BLaER1 (cell line): Measurements from ENCODE around the gene ENG.
"Not testable (repeated sequence)": the region's sequence is repeated elsewhere in the genome, so short reads cannot be mapped to it uniquely, and the experiment has no call there.

Source experiments
- H3K27ac ChIP-seq: shearing (Covaris generic); formaldehyde crosslinking; 2 replicates; pipeline ENCODE4 v1.8.1; 2022
- H3K27me3 ChIP-seq: shearing (Covaris generic); formaldehyde crosslinking; 2 replicates; pipeline ENCODE4 v1.8.1; 2022
- H3K36me3 ChIP-seq: shearing (Covaris generic); formaldehyde crosslinking; 2 replicates; pipeline ENCODE4 v1.8.1; 2022
- H3K4me1 ChIP-seq: shearing (Covaris generic); formaldehyde crosslinking; 2 replicates; pipeline ENCODE4 v1.8.1; 2022
- H3K4me2 ChIP-seq: shearing (Covaris generic); formaldehyde crosslinking; 2 replicates; pipeline ENCODE4 v1.8.1; 2022
- H3K4me3 ChIP-seq: shearing (Covaris generic); formaldehyde crosslinking; 2 replicates; pipeline ENCODE4 v1.8.1; 2022
- H3K9ac ChIP-seq: shearing (Covaris generic); formaldehyde crosslinking; 2 replicates; pipeline ENCODE4 v1.8.1; 2022
- H3K9me3 ChIP-seq: shearing (Covaris generic); formaldehyde crosslinking; 2 replicates; pipeline ENCODE4 v1.8.1; 2022
- H4K20me1 ChIP-seq: shearing (Covaris generic); formaldehyde crosslinking; 2 replicates; pipeline ENCODE4 v1.8.1; 2022
- Cebpa-rat ChIP-seq: shearing (Covaris generic); IDR thresholded peaks from 2 replicates; pipeline ENCODE4 v1.8.1; 2022

The ENG gene

GRCh38 chr9:127873223-127873691, 18.8 kb upstream of the ENG start:
- TF ChIP-seq Cebpa-rat, result no peak
- Histone ChIP-seq H3K4me1 (peaks cover 88% of the 10 kb centered on the region), H3K27me3 (peaks cover 17% of the 10 kb centered on the region), H3K27ac (peak overlapping the region; percentile 64), H4K20me1 (no peaks in the 10 kb centered on the region), H3K4me3 (no peak overlapping the region), H3K4me2 (peak overlapping the region; percentile 78), H3K9me3 (no peaks in the 10 kb centered on the region), H3K36me3 (peaks cover 3% of the 10 kb centered on the region; the same call in 1 of the 2 replicates), H3K9ac (peak overlapping the region; percentile 51)

- H3K4me1 ChIP-seq, result peaks cover 88% of the 10 kb centered on the region
- no peaks in the 10 kb centered on the region for H4K20me1 ChIP-seq
- H3K4me3 ChIP-seq, result no peak overlapping the region
- H3K4me2 ChIP-seq, result peak overlapping the region; percentile 78
- no peaks in the 10 kb centered on the region for H3K9me3 ChIP-seq
- peak overlapping the region; percentile 64 for H3K27ac ChIP-seq
- TF ChIP-seq Cebpa-rat, result no peak
- H3K36me3 ChIP-seq, result peaks cover 8% of the 10 kb centered on the region; the same call in 1 of the 2 replicates
- H3K27me3 ChIP-seq, result peaks cover 10% of the 10 kb centered on the region
- H3K9ac ChIP-seq, result peak overlapping the region; percentile 51
Measured at GRCh38 chr9:127872369-127873222, 18.1 kb upstream of the ENG start.

GRCh38 chr9:127871531-127871930, 17.1 kb upstream of the ENG start:
- no peak overlapping the region for H3K27ac ChIP-seq
- peaks cover 8% of the 10 kb centered on the region; the same call in 1 of the 2 replicates for H3K36me3 ChIP-seq
- no peak for TF ChIP-seq Cebpa-rat
- no peak overlapping the region for H3K4me3 ChIP-seq
- no peak overlapping the region for H3K4me2 ChIP-seq
- peaks cover 89% of the 10 kb centered on the region for H3K4me1 ChIP-seq
- no peak overlapping the region for H3K9ac ChIP-seq
- no peaks in the 10 kb centered on the region for H4K20me1 ChIP-seq
- peaks cover under 1% of the 10 kb centered on the region; the same call in 1 of the 2 replicates for H3K27me3 ChIP-seq
- H3K9me3 ChIP-seq, result no peaks in the 10 kb centered on the region

DNA sequence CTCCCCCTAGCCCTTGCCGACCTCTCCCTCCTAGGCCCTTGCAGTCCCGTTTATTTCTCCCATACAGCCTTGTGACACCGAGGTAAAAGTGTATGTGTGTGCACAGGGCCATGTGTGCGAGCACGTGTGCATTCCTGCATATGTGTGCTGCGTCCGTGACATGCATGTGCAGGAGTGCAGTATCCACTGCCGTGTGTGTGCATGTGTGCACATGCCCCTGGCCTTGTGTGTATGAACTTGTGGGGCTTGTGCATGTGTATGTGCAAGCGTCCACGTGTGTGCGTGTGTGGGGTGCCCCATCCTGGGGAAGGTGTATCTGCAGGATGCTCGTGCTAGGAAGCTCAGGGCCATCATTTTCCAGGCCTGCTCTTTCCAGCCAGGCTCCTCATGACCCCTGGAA, 16.4 kb upstream of the ENG start:
- Histone ChIP-seq H3K4me1 (peaks cover 89% of the 10 kb centered on the region), H3K36me3 (peaks cover 8% of the 10 kb centered on the region; the same call in 1 of the 2 replicates), H3K4me2 (0 out of 2 replicates have a peak overlapping the region, but pooled peaks have one; percentile 92), H3K4me3 (no peak overlapping the region), H3K27ac (no peak overlapping the region), H3K9ac (no peak overlapping the region), H3K9me3 (no peaks in the 10 kb centered on the region), H3K27me3 (no peaks in the 10 kb centered on the region), H4K20me1 (no peaks in the 10 kb centered on the region)
- TF ChIP-seq Cebpa-rat, result no peak

- H3K4me2 ChIP-seq, result peak overlapping the region; percentile 92
- H3K9ac ChIP-seq, H4K20me1 ChIP-seq, H3K4me3 ChIP-seq, H3K9me3 ChIP-seq, H3K27me3 ChIP-seq, H3K27ac ChIP-seq, H3K36me3 ChIP-seq: not testable (repeated sequence)
- H3K4me1 ChIP-seq, result peaks cover 89% of the 10 kb centered on the region
Measured at GRCh38 chr9:127870153-127870491, 15.7 kb upstream of the ENG start.

DNA sequence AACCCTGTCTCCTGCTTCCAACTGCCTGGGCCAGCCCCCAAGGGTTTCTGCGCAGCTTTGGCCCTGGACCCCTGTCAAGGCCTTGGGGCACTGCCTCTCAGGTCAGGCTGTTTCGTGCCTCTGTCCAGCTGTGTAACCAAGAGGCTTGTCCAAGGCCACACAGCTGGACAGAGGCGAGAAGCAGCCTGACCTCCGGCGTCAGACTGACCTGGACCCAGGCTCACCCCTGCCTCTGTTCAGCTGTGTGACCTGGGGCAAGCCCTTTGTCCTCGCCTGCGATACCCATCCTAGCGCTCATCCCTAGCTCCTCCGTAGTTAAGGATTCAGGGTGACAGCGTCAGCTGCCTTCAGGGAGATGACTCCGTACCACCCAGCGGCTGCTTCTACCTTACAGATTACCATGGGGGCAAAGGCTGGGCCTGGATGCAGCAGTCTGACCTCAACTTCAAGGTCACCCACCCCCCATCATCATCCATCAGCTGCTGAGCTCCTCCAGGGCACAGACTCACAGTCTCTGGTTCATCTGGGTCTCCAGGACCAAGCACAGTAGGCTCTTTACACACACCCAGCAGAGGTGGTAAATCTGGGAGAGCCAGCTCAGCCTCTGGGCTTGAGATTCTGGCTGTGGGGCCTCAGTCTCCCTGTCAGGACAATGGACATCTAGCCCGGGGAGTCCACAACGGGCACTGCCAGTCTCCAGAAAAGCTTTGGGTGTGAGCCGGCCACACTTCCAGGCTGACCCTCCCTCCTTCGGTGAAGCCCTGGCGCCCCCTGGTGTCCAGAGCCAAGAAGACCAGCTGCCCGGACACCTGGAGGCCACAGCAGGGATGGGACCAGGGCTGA, 15.1 kb upstream of the ENG start:
- Histone ChIP-seq H3K4me1 (peaks cover 89% of the 10 kb centered on the region), H3K4me3 (no peak overlapping the region), H3K9ac (peak overlapping the region; percentile 49; the same call in 1 of the 2 replicates), H3K36me3 (peaks cover 8% of the 10 kb centered on the region; the same call in 1 of the 2 replicates), H3K27me3 (no peaks in the 10 kb centered on the region), H3K27ac (peak overlapping the region; percentile 92), H3K9me3 (no peaks in the 10 kb centered on the region), H4K20me1 (no peaks in the 10 kb centered on the region), H3K4me2 (peak overlapping the region; percentile 92)
- no peak for TF ChIP-seq Cebpa-rat

DNA sequence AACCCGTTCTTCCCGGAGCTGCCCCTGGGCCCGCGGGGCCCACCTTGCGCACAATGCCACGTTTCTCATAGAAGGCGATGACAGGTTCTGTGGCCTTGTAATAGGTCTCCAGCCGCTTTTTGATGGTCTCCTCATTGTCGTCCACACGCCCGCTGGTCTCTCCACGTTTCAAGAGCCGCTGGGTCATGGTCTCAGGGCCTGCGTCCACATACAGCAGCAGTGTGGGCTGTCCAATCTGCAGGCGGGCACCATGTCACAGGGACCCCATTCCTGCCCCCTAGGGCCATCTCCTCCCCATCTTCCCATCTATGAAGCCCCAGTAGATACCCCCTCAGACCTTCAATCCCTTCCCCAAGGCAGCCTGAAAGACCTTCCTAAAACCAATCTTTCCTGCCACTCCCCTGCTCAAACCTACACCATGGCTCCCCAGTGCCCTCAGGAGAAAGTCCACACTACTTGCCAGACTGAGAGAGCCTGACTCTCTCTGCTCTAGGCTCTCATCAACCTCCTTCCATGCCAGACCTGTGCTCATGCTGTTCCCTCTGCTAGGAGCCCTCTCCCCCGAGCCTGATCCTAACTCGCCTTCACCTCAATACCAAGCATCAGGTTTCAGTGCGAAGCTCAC, 13.9 kb upstream of the ENG start:
- H3K4me2 ChIP-seq, result peak overlapping the region; percentile 92
- H3K36me3 ChIP-seq, result peaks cover 8% of the 10 kb centered on the region; the same call in 1 of the 2 replicates
- H3K4me1 ChIP-seq, result peaks cover 89% of the 10 kb centered on the region
- peak overlapping the region; percentile 92 for H3K27ac ChIP-seq
- H4K20me1 ChIP-seq, result no peaks in the 10 kb centered on the region
- no peak for TF ChIP-seq Cebpa-rat
- H3K27me3 ChIP-seq, result no peaks in the 10 kb centered on the region
- H3K9ac ChIP-seq, result no peak overlapping the region; the same call in 1 of the 2 replicates
- H3K4me3 ChIP-seq, result no peak overlapping the region
- no peaks in the 10 kb centered on the region for H3K9me3 ChIP-seq

GRCh38 chr9:127867356-127868277, 13.2 kb upstream of the ENG start:
- TF ChIP-seq Cebpa-rat, result no peak
- Histone ChIP-seq H3K9ac (peak overlapping the region; percentile 38; the same call in 1 of the 2 replicates), H3K4me3 (no peak overlapping the region), H4K20me1 (no peaks in the 10 kb centered on the region), H3K27me3 (no peaks in the 10 kb centered on the region), H3K4me2 (peak overlapping the region; percentile 92), H3K9me3 (no peaks in the 10 kb centered on the region), H3K4me1 (peaks cover 89% of the 10 kb centered on the region), H3K27ac (peak overlapping the region; percentile 92), H3K36me3 (peaks cover 8% of the 10 kb centered on the region; the same call in 1 of the 2 replicates)
